RWPE1 (cell line): ENCODE data around the gene LHFPL4.

Experiments used
- CTCF ChIA-PET: fragments of 350-600 bp; sonication (Branson Sonifier 250); formaldehyde crosslinking; extraction: SDS; loops from one replicate; lab custom pipeline; 2021; lab: Yijun Ruan, JAX
- POLR2A ChIA-PET: fragments of 400-600 bp; formaldehyde crosslinking; extraction: SDS; loops from one replicate; lab custom pipeline; 2020; ENCODE audit warnings: antibody characterized with exemption; ENCODE audit not compliant: low non-redundant PET; lab: Yijun Ruan, JAX
- DNase-seq: peaks from one replicate; pipeline ENCODE4 v3.0.0; 2012; ENCODE audit warnings: low spot score
- H3K27ac ChIP-seq: fragments of 450-650 bp; 2 replicates; pipeline ENCODE4 v1.5.1; 2017
- TF ChIP-seq, protein P1 (sequence below): fragments of 450-650 bp; conservative IDR thresholded peaks from 2 replicates; pipeline ENCODE4 v1.5.1; 2017; ENCODE audit warnings: low read depth, mild to moderate bottlenecking

The LHFPL4 gene

DNA sequence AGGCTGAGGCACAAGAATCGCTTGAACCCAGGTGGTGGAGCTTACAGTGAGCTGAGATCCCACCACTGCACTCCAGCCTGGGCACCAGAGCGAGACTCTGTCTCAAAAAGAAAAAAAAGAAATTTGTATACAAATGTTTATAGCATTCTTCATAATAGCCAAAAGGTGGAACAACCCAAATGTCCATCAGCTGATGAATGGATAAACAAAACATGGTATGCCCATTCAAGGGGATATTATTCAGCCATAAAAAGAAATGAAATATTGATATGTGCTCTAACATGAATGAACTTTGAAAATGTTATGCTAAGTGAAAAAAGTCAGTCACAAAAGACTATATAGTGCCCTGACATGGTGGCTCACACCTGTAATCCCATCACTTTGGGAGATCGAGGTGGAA, 11.4 kb downstream of the LHFPL4 start:
- ChIA-PET POLR2A (no interaction called here), CTCF (interaction anchor here (0.6 kb wide), 1 partner anchor 36 kb away, joined by 3 read pairs; no protein-coding TSS in a partner anchor)
- no peak for DNase-seq
- TF ChIP-seq, protein P1, sequence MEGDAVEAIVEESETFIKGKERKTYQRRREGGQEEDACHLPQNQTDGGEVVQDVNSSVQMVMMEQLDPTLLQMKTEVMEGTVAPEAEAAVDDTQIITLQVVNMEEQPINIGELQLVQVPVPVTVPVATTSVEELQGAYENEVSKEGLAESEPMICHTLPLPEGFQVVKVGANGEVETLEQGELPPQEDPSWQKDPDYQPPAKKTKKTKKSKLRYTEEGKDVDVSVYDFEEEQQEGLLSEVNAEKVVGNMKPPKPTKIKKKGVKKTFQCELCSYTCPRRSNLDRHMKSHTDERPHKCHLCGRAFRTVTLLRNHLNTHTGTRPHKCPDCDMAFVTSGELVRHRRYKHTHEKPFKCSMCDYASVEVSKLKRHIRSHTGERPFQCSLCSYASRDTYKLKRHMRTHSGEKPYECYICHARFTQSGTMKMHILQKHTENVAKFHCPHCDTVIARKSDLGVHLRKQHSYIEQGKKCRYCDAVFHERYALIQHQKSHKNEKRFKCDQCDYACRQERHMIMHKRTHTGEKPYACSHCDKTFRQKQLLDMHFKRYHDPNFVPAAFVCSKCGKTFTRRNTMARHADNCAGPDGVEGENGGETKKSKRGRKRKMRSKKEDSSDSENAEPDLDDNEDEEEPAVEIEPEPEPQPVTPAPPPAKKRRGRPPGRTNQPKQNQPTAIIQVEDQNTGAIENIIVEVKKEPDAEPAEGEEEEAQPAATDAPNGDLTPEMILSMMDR = no peak
- H3K27ac ChIP-seq = no peak overlapping the region

DNA sequence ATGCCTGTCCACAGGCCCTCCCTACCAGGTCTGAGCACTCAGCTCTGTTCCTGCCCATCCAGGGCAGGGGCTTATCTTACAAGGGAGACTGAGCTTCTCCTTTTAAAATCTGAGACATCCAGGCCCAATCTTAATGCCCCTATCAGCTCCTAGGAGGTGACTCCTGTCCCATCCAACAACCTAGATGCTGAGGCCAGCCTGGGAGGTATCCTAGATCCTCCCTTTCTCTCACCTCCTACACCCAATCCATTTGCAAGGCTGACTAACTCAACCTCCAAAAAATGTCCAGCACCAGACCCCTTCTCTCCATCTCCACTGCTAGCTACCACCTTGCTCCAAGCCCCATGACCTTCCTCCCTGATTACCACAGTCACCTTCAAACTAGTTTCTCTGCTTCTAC, 17.4 kb downstream of the LHFPL4 start:
- CTCF ChIA-PET = no interaction called here

DNA sequence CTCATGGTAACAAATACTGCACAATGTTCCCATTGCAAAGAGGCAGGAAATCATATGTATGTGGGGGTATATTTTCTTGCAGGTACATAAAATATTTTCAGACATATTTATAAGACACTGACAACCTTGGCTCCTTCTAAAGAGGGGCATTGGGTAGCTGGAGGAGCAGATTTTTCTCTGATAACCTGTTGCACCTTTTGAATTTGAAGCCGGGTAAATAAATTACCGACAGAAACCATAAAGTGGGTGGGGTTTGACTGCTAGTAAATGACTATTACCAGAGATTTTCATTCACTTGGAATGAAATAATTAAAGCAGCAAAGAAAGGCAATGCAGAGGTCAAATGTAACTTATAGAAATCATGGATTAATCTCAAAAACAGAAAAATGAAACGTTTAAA, 19.2 kb downstream of the LHFPL4 start:
- TF ChIP-seq, protein P1 = no peak
- CTCF ChIA-PET = no interaction called here
- no peak for DNase-seq
- POLR2A ChIA-PET = no interaction called here
- no peak overlapping the region for H3K27ac ChIP-seq

More for the DNA sequence above, 17.4 kb downstream of the LHFPL4 start:
- TF ChIP-seq, protein P1 = no peak
- no peak for DNase-seq
- no peak overlapping the region for H3K27ac ChIP-seq
- POLR2A ChIA-PET = no interaction called here

DNA sequence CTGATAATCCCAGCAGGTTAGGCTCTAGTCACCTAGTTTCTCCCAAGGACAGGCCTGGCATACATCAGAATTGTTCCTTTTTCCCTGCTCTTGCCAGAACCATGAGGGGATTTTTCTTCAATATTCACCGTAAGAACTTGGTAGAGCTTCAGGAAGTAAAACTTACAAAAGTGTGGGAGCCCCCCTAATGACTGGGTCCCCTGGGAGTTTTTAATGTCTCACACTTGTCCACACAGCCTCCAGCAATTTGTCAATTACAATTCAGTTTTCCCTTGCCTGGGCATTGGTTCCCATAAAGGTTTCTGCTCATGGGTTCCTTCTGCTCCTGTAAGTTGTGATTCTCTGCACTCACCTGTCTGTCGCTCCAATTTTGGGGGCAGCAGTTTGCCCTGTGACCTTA, 28.5 kb downstream of the LHFPL4 start:
- H3K27ac ChIP-seq = no peak overlapping the region
- TF ChIP-seq, protein P1 = no peak
- CTCF ChIA-PET = no interaction called here
- no peak for DNase-seq
- POLR2A ChIA-PET = no interaction called here

DNA sequence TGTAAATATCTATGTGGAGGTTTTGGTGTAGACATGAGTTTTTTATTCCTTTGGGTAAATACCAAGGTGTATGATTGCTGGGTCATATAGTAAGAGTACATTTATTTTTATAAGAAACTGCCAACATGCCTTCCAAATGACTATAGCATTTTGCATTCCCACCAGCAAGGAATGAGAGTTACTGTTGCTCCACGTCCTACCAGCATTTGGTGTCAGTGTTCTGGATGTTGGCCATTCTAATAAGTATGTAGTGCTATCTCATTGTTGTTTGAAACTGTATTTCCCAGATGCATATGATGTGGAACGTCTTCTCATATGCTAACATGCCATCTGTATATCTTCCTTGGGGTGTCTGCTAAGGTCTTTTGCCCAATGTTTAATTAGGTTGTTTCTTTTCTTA, 38.7 kb downstream of the LHFPL4 start:
- CTCF ChIA-PET = no interaction called here
- TF ChIP-seq, protein P1 = no peak
- H3K27ac ChIP-seq = no peak overlapping the region
- POLR2A ChIA-PET = no interaction called here
- no peak for DNase-seq

DNA sequence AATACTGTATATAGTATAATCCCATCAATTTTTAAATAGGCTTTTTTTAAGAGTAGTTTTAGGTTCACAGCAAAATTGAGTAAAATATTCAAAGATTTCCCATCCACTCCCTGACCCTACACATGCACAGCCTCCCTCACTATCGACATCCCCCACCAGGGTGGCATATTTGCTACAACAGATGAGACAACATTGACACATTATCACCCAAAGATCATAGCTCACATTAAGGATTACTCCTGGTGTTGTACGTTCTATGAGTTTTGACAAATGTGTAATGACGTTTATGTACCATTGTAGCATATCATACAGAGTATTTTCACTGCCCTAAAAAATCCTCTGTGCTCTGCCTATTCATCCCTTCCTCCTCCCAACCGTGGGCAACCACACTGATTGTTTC, 39.3 kb downstream of the LHFPL4 start:
- no peak for DNase-seq
- TF ChIP-seq, protein P1 = no peak
- ChIA-PET POLR2A (no interaction called here), CTCF (no interaction called here)
- no peak overlapping the region for H3K27ac ChIP-seq
